ENCODE measurements around the gene COLEC12.
A peak's percentile ranks its signal among the peaks of the same experiment; 100 is the strongest.

Gene COLEC12

DNA sequence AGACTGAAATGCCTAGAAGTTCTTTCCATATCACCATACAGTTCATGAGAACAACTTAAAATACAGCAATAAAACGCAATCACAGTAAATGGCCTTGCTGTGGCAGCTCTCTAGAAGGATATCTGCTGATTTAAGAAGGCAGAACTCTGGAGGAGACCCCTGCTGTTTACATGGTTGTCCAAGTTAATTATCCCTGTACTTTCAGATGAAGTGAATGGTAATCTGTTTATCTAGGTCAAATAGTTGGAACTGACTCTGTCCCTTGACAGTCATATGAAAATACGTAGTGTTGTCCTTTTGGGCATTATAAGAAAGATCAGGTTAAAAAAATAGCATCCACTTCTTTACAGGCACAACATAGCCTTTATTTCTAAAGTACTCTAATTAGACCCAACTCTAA, 115.6 kb downstream of the COLEC12 start:
- no peak for DNase-seq (ENCODE audit: low spot score)

DNA sequence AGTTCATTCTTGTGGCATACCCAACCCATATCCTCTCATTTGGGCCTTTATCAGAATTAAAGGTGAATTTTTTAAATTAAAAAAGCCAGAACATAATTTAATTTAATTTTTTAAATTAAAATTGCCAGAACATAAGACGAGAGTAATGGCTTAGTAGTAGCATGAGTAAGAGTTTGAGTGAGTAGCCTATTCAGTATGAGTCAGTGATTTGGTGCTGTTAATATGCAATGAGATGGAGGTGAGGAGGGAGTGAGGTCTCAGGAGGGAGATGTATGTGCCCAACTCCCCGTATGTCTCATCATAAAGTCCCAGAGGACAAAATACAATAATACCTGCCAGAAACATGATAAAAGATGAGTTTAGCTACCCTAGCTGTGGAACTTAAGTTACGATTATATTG, 117.4 kb downstream of the COLEC12 start:
- DNase-seq (ENCODE audit: low spot score): no peak

DNA sequence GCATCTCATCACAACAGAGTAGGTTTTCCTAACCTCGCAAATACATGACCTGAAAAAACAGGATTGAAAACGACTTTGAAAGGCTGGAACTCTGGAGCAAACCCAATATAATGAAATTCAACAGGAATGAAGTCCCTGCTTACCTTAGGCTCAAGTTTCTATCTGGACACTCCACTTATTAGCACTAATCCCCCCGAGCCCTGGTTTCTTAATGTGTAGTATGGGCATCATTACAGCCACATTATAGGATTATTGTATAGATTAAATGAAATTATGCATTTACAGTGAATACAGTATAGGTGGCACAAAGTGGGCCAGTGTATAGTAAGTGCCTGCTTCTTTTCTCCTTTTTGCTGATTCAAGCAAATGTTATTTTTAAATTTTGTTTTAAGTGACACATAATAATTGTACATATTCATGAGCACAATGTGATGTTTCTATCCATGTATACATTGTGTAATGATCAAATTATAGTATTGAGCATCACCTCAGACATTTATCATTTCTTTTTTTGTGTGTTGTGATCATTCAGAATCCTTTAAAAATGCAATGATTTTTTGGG, 118.0 kb downstream of the COLEC12 start:
- no peak for DNase-seq (ENCODE audit: low spot score)

DNA sequence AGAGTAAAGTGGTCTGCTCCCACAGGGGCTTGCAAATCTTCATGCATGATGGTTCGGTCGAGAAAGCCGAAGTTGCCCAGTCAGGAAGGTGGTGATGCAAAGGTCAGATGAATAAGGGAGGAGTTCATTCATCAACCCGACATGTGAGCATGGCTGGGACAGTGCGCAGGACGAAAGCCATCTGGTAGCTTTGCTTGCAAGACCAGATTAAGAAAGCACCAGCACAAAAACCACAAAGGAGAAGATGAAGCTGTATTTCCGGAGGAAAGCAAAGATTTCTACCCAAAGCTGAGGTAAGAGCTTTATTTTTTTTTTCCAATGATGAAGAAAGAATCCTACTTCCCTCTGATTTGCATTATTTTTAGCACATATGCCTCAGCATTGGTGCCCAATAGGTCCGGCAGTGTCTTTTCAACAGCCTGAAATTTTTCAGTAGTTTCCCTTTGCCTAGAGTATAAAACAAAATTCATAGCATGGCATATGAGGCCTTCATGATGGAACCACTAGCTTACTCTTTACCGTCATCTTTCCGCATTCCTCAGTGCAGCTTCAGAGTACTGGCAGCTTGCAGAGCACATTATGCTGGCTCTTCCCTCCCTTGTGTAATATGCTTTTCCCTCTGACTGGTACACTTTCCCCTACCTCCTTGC, 120.7 kb downstream of the COLEC12 start:
- DNase-seq (ENCODE audit: low spot score): no peak

DNA sequence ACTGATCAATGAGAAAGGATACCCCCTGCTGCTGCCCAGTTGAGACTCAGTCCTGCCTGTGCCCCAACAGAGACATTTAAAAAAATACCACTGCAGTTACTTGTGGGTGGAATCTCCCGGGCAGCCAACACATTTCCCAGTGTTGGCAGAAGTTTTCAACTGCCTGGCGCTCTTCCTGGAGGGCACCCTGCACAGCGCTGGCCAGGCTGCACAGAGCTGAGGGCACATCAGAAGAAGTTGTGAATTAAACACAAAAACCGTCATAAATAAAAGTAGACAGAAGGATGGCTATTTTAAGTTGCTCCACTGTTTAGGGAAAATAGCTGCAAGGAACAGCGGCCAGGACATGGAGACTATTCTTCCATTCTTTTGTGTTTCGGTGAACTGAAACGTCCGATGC, 122.4 kb downstream of the COLEC12 start:
- DNase-seq (ENCODE audit: low spot score): no peak

DNA sequence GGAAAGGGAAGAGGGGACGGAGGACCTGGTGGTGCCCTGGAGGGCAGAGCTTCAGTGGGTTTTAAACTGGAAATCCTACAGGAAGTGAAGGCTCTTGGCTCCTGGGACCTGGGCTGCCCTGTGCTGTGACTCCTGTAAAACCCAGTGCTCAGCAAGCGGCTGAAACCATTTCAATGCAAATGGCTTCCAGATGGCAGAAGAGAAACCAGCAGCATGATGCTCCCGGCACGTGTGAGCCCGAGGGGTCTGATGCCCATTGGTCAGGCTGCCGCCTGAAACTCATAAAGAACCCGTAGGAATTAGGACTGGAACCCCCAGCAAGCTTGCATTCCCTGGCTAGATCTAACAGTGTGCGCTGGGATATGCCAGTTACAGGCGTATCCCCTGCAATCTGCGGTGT, 123.4 kb downstream of the COLEC12 start:
- DNase-seq (ENCODE audit: low spot score): peak; percentile 31

DNA sequence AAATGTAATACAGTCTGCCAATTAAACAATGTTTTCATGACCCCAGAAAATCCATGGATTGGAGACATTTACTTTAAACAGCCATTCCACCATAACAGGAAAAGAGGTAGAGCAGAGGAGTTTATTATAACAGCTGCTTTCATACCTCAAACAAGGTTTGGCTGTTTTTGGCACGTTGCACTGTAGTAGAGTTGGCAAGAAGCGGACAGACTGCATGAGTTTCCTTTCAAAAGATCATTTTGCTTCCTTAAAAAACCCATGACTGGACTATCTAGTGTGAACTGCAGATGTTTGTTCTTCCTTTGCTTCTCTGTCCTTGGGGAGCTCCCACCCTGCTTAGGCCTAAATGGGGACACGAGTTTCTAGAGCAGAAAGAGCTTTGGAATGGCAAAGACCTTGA, 124.2 kb downstream of the COLEC12 start:
- no peak for DNase-seq (ENCODE audit: low spot score)

DNA sequence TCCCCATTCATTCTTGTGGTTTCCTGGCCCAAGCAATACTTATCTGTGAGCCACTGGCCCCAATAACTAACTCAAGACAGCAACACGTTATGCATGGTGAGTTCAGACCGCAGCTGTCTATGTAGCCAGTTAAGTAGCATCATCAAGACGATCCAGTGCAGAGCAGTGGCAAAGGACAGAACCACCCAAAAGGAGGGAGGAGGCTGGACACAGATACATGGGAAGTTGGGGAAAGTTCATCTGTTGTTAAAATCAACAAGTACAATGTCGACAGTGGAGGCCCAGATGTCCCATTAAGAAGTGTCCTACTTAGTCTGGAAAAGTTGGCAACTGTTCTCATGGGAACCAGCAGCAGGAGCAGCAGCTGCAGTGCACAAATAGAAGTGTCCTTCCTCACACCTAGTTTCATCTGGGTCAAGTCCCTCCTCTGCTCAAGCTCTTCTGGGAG, 125.8 kb downstream of the COLEC12 start:
- no peak for DNase-seq (ENCODE audit: low spot score)

DNA sequence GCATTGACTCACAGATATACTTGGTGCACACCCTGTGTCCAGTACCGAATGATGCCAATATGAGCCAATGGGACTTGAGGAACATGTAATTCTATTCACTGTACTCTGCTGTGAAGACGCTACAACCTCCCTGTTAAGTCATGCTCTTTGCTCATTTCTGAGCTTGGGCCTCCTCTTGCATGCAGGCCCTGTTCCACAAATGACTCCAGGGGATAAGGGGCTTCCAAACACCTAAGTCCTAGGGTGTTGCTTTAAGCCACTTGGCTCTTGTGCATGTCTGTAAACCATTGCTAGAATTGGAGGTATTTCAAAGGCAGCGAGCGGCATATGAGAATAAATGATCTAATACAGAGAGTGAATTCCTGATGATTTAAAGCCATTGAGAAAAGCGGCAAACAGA, 126.7 kb downstream of the COLEC12 start:
- no peak for DNase-seq (ENCODE audit: low spot score)

DNA sequence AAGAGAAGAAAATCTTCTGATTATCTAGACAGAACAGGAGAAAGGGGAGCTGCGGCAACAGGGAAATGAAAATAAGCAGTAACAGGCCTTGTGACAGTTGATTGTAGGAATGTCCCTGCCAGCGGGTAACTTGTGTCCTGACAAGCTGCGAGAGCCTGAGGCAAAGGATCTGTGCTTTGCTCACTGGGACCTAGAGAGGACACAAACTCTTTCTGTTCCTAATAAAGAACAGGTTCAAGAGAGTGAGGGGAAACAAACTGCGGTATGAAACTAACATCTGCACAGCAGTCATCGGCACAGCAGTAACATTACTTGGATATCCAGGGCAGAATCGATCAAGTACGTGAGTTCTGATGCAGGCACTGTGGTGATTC, 128.9 kb downstream of the COLEC12 start:
- DNase-seq (ENCODE audit: low spot score): no peak

DNA sequence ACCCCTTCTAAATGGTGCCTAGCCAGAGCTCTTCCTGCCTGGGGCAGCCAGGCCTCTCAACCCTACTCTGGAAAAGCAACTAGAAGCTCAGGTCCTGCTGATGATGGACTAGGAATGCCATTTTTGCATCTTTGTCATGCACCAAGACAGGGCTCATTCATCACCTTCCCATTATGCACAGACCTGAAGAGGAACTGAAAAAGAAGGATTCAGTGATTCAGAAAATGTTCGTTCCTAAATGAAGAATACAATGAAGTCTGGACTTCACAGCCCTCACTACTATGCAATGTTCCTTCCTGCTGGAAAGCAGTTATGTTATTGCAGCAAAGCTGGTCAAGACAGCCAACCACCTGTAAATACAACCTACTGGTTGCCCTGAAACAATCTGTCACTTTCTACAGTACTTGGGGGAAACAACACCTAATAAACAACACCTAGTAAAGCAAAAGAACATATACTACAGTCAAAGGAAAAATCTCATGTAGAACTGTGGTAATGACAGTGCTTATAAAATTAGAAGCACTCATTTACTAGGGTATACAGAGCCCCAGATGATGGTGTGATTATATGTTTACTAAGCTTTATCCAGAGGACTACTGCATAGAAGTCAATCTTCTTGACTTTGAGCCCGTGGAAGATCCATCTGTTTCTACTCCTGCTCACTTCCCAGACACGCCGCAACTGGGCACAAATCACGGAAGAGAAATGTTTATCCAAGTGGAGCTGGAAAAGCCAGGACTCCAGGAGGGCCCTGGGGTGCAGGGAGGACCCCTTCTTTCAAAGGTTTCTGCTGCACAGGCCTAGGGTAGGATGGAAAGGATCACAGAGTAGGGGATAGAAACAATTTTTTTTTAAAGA, 129.5 kb downstream of the COLEC12 start:
- DNase-seq (ENCODE audit: low spot score): no peak

DNA sequence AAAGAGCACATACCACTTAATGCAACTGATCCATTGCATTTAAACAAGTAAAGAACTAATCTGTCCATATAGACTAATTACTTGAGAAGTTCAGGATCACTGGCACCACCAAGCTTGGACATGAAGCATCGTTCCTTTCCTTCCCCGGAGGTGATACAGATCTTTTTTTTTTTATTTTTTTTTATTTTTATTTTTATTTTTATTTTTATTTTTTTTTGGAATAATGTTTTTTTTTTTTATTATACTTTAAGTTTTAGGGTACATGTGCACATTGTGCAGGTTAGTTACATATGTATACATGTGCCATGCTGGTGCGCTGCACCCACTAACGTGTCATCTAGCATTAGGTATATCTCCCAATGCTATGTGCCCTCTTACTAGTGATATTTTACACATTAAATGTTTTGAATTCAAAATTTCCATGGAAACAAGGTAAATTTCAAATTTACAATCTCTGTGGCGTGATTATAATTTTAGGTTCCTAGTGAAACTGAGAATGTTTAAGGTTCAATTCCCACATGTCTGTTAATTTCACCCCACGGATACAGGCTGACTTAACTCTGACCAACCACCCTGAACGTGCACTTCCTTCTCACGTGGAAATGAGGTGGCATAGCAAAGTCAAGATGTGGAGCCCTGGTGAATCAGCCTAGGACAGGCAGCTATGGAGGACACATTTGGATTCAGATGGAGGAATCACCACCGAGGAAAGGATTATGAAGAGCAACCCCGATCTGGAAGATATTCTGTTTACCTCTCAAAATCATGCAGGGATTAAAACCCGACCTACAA, 131.1 kb downstream of the COLEC12 start:
- no peak for DNase-seq (ENCODE audit: low spot score)

DNA sequence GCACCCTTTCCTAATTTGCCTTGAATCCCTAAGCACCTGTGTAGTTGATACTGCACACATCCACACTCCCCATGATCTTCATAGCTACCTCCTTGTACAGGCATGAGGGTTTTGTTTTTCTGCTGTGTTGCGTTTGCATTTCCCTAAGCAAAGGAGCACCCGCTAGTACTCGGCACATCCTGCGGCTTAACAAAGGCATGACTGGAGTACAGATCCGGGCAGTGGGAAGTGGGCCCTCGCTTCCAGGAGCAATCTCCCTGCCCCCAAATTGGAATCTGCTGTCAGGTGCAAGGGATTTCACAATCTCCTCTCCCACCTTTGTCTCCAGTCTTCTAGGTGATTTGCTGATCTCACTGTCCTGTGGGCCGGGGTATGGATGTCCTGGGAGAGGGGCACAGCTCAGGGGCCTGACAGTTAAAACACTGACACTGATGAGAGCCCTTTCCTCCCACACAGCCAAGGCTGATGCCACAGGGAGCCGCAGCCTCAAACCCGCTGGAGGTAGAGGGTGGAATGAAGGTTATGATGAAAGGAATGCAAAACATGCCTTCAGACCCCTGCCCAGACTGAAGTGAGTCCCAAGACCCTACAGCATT, 133.9 kb downstream of the COLEC12 start:
- peak; percentile 18 for DNase-seq (ENCODE audit: low spot score)

DNA sequence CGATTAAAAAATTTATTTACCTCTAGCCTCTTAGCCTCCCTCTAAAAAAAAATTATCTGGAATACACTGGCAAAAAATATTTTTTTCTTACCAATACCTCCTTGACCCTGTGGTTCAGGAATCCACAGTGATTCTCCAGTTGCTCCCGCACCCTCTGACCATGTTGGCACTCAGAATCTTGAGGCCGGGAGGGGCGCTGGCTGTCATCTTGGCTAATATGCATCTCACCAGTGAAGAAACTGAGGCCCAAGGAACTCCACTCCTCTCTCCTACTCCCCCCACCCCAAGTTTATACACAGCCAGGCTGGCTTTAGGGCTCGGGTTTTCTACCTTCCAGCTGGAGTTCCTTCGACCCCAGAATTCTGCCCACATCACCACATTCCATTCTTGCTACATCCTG, 134.8 kb downstream of the COLEC12 start:
- DNase-seq (ENCODE audit: low spot score): no peak

DNA sequence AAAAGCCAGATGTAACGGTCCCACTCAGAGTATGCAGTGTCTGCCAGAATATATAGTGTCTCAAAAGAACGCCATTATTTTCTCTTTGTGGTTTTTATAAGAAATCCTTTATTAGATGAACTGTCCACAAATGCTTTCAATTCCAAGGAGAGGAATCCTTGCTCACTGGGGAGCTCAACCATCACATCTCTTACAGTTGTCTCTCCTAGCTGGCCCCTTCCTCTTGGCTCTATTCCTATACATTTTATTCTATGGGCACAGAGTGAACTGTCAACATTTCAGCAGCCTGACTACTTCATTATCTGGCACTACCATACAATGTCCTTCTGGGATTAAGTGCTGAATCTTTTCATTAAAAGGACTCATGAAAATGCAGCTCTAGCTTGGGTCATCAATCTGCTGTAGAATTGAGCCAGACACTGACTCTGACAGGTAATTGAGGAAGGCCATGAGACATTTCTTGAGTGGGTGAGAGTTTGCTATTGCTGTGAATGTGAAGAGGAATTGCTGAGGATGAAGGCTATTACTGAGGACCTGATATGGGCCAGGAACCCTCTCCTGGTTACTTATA, 136.2 kb downstream of the COLEC12 start:
- no peak for DNase-seq (ENCODE audit: low spot score)

DNA sequence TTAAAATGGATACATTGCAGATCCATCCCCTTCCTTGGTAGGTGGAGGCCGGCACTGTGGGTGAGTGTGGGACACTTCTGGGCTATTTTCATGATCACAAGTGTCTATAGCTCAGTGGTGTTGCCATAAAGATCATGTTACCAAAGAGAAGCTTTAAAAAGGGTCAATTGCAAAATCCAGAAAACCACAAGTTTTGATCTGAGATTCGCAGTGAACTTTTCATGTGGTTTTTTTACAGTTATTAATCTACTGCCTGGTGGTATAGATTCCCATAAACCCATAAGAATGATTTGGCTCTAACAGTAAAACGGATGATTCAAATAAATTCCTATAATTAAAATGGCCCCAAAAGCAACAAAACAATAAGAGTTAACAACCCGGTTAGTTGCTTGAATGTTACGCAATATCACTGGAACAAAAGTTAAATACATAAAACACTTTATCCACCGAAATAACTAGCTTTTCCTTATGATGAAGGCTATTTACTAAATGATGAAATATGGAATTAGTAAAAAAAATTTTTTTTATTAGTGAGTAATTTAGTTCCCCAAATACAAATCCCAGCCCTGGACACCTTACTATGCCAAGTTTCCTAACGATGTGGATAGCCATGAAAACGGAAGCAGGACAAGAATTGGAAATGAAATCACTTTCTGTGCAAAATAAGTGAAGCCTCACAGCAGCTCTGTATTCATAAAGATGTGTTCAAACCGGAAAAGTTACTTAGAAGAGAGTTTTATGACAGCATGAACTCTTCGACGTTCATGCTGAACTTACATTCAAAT, 137.0 kb downstream of the COLEC12 start:
- DNase-seq (ENCODE audit: low spot score): no peak

DNA sequence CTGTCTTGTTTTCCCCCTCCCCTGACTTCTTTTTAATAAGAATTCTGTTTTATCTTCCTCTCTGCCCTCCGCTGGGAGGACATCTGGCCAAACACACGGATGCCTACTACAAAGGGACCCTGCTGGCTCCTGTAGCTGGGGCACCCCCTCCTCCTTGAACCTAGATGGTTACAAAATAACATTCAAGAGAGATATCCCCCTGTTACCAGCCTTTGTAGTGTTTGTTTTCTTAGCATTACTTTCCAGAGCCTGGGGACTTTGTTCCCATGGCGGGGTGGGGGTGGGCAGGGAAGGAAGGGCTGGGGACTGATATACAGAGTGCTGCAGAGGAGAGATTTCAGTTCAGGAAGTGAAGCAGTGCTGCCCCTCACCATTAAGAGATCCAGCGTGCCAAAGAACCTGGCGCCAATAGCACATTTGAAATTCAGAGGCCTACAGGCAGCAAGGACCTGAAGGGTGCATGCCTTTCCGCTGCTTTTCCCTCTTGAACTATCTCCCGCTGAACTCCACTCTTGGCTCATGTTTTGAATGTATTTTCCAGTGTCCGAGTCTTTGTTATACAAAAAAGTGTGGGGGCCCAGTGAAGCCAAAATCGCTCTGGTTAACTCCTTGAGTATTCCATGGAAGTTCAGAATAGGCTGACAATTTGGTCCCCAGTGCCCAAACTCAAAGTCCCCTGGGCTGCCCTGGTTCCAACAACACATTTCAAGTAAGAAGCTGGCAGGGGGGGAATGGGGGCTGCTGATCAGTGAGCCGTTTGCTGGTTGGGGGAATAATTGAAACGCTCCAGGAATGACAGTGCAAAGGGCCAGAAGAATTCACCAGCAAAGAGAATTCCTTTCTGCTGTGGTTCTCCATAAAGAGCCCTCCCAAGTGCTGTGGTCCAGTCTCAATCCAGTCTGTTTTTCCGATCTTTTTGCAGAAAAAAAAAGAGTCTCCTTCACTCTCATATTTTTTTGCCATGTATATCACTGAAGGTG, 137.9 kb downstream of the COLEC12 start:
- peak; percentile 14 for DNase-seq (ENCODE audit: low spot score)

DNA sequence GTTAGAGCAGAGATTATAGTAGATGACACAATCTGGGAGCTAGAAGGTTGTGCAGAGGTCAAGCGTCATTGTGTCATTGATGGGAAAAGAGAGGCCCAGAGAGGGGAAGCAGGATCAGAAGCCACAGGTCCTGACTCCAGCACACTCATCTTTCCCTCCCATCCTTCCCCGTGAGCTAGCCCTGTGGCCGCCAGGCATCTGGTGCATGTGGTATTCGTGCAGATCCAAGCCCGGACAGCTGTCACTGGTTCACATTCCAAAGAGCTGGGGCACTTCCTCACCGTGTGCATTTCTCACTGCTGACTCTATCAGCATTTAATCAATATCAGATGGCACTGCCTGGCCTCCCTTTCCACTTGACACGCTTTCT, 138.6 kb downstream of the COLEC12 start:
- peak; percentile 33 for DNase-seq (ENCODE audit: low spot score)

DNA sequence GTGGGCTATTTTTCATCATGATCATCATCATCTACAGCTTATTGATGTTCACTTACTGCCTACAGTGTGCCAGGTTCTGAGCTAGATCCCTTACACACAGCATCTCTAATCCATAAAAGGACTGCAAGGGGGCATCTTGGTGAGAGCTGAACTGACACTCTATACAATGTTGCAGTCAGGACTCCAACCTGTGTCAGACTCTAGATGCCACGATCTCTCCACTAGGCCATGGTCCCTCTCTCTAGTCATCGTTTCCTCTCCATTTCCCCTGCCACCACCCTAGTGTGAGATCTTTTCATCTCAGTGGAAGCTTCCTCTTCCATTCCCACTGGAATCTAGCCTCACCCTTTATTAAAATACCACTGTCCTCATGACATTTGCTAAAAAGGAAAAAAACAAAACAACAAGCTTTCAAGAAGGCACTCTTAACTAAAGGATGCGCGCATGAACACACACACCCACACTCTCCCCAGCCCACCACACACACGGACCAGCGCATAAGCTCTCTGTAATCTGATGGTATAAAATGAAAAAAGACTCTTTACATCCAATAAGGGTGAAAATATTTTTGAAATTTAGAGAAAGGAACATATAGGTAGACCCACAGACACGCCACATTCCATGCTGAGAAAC, 139.3 kb downstream of the COLEC12 start:
- DNase-seq (ENCODE audit: low spot score): no peak
